GM21619 (cell line): ENCODE measurements around the gene SINHCAF.

Source experiments
- ATAC-seq: cut with Tn5 transposase; IDR thresholded peaks from one replicate; pipeline ENCODE4 v1.9.1; 2021; ENCODE audit not compliant: unreplicated experiment

The SINHCAF gene

GRCh38 chr12:31234955-31235867, 90.7 kb downstream of the SINHCAF start:
- no peak for ATAC-seq

DNA sequence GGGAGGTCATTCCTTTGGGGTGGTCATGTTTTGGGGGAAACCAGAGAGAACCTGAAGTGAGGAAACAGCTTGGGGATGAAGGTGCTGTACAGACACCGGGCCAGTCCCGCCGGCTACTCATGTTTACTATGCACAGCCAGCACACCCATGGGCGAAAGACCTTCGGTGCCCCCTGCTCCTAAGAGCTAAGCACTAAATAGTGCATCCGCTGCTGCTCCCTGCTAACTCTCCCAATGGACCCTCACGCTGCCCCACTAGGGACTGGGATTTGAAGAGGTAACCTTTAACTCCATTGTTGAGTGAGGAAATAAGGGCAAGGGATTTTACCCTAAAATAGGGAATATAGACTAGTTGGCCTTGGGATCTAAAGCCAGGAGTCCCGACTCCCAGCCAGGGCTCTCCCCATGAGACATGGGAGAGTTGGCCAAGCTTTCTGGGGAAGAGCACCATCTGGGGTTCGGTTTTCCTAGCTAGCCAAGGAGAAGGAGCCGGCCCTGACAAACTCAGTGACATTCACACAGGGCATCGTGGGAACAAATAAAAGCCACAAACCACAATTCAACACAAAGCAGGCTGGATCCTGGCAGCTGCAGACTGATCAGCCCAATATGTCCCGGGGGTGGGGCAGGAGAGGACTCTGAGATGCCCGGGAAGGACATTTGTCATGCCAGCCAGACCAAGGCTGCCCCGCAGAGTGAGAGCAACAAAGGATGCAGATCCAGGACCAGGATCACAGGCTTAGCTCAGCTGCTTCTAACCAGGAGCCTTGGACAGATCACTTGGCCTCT, 91.7 kb downstream of the SINHCAF start:
- no peak for ATAC-seq

GRCh38 chr12:31233061-31233730, 92.8 kb downstream of the SINHCAF start:
- no peak for ATAC-seq

GRCh38 chr12:31232361-31232965, 93.5 kb downstream of the SINHCAF start:
- no peak for ATAC-seq

GRCh38 chr12:31231611-31232360, 94.2 kb downstream of the SINHCAF start:
- ATAC-seq = no peak
